Activated CD8-positive, alpha-beta memory T cell treated with anti-CD3 and anti-CD28 coated beads, Interleukin-2, amount 50 U/mL, for 4 hours (primary cell): ENCODE measurements around the gene PAX5.

Source experiments
- DNase-seq: peaks from one replicate; pipeline ENCODE4 v3.0.0-alpha.2; 2020

Gene PAX5

GRCh38 chr9:36848946-36849345, 185.1 kb downstream of the PAX5 start:
- no peak for DNase-seq

- no peak for DNase-seq
These were observed 186.0 kb downstream of the PAX5 start for GRCh38 chr9:36847781-36848673.

GRCh38 chr9:36846621-36847020, 187.4 kb downstream of the PAX5 start:
- no peak for DNase-seq

DNA sequence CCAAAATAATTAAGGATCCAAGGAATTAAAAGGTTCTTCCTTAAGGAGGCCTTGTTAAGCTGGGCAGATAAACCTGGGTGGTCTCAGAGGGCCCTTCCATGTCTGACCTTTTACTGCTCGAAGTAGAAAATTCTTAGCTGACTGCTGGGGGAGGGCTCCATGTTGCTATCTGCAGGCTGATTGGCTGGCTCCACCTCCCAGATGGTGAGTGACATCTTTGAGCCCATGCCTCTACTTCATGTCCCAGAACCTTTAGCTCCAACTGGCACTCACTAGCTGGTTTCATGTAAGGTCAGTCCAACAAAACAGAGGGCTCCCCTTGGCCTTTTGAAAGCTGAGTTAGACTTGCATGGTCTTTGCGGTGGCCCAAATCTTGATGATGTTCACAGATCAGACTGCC, 188.2 kb downstream of the PAX5 start:
- DNase-seq: no peak

DNA sequence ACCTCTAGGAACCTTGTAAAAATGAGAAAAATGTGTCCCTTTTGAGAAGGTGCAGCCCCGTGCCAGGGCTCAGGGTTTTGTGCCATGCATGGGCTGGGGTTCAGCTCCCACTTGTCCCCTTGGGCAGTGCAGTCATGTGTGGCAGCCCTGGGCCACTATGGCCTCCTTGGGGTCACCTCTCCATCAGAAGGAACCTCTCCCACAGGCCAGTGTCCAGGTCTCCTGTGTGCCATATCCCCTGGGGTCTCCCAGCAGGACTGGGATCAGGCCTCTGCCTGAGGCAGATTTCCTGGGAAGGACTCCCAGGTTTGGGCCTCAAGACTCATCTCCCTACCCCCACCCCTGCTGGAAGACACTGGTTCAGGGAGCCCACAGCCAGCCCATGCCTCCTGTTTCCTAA, 189.1 kb downstream of the PAX5 start:
- no peak for DNase-seq

DNA sequence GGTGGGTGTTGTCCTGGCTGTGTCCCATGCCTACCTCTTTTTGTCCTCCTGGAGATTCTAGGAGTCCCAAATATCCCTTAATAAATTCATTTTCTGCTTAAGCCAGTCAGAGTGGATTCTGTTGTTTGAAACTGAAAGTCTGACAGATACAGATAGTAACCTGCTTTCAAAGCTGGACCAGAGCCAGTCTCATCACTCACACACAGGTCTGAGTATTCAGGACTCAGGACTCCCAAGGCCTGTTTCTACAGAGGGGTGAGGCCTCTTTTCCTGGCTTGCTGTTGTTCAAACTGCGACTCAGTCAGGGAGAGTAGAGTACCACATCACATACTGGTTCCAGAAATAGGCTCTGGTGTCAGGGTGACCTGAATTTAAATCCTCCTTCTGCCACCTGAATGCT, 190.1 kb downstream of the PAX5 start:
- no peak for DNase-seq

GRCh38 chr9:36842560-36843530, 191.2 kb downstream of the PAX5 start:
- no peak for DNase-seq

DNA sequence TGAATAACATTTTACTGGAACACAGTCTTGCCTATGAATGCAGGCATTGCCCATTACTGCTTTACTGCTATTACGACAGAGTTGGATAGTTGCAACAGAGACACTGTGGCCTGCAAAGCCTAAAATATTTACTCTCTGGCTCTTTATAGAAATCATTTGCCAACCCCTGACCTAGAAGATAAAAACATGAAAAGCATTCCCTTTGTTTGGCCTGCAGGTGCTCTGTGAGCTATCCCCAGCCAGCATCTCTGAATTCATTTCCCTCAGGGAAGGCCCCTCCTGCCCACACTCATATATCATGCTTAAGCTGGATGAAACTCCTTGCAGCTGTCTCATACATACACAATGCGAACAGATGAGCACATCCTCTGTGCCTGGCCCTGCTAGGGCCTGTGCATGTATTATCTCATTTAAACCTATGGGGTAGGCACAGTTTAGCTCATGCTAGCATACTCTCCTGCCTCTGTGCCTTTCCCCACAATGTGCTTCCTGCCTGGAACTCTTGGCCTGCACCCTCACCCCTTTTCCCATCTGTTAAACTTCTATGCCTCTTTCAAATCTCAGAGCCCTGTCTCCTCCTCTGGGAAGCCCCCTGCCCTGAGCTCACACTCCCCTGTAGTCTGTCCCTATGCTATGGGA, 193.1 kb downstream of the PAX5 start:
- no peak for DNase-seq

DNA sequence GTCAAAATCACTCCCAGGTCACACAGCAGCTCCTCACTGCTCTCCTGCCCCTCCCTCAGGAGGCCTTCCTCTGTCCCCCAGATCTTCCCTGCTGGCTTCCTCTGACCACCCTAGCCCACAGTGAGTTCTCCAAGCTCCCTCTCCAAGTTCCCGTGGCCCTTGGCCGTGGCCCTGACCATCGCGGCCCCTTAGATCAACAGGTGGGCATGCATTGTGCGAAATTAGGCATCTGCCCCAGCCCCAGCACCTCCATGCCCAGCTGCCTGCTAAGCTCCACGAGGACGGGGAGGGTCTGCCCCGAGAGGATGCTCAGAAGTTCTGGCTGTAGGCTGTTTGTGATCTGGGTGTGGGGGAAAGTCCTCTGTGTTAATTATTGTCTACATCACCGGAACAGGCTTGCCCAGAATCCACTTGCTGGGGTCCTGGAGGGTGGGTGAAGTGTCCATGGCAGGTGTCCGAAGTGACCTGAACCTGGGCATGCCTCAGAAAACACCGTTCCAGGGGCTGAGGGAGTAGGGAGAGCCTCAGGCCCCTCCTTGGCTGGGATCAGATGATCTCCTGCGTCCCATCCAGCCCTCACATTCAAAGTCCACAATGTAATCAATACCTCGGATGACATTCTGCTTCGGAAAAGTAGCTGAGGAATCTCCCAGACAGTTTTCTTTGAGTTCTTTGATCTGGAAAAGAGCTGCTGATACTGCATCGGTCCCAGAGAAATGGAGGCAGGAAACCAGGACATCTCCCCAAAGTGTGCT, 194.8 kb downstream of the PAX5 start:
- no peak for DNase-seq

DNA sequence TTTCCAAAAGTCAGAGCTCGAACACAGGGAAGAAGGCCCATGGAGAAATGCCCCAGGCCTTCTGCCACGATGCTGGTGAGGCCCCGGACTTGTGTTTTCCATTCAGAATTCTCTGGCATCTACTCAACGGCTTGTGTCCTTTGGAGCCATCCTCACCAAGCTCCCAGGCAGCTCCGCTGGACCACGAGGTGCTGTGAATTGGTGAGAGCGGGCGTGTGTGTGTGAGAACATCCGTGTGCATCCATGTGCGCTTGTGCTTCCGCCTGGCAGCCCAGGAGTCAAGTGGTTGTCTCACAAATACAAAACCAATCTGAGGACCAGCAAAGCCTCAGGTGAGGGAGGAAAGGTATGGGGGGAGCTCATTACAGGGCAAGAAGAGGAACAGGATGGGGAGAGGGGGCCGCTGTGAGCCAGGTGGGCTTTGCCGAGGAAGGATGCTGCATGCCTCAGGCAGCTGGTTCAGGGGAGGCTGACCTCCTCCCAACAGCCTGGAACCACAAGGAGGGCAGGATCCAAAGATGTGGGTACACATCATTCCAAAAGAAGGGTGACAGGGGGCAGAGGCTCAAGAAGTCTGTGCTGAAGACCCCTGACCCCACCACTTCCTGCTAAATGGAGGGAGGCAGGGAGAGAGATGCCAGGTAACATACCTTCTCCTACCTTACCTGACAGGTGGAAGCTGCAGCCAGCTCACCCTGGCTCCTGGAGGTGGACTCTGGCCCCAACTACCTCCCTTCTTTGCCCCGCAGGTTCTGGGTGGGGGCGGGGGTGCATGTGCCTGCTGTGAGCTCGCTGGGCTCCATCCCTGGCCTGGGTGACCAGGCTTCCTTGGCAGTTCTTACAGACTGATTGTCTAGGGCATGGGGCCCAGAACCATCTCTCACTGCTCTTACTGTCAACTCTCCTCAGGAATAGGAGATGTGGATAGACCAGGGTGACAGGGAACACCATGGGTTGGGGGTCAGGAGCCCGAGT, 196.3 kb downstream of the PAX5 start:
- no peak for DNase-seq

GRCh38 chr9:36836486-36836885, 197.6 kb downstream of the PAX5 start:
- no peak for DNase-seq

DNA sequence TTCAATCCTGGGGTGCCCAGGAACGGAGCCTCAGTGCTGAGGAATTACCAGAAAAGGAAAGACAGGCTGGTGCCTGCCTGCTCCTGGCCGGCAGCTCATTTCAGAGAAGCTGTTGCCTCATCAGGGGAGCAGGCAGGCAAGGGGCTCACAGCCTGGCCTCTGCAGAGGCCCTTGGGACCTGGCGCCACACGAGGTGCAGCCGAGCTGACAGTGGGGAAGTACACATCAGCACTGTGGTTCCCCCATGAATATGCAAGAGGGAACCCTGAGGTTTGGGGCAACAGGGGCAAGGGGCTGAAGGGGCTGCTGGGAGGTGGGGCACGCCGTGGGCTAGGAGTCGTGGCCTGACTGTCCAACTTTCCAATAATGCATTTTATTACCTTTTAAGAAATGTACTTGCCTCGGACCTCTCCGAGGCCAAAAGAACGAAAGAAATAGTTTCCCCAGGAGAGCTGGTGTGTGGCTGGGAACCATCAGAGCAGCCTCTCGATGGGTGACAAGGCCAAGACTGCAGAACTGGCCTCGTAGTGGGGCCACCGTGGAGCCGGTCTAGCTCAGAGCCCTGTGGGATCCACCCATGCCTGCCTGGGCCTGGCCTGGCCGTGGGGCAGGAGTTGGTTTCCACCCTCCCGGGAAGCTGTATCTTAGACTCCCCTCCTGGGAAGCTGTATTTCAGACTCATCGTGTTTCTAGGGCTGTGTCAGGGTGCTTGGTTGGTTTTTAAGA, 198.6 kb downstream of the PAX5 start:
- no peak for DNase-seq

DNA sequence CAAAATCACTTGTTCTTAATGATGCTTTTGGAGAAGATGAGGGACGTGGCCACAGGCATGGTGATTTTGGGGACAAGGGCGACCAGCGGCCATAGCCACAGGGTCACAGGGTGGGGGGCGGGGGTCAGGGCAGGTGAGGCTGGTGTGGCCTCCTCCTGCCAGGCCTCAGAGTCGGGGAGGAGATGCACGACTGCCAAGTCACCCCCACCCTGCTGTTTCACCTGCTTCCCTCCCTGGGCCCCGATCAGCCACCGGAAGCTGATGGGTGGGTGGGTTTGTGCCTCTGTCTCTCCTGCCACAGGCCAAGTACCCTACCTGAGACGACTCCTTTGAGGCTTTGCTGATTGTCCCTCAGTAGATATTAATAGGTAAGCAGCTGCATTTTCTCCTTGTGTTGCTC, 199.3 kb downstream of the PAX5 start:
- no peak for DNase-seq

DNA sequence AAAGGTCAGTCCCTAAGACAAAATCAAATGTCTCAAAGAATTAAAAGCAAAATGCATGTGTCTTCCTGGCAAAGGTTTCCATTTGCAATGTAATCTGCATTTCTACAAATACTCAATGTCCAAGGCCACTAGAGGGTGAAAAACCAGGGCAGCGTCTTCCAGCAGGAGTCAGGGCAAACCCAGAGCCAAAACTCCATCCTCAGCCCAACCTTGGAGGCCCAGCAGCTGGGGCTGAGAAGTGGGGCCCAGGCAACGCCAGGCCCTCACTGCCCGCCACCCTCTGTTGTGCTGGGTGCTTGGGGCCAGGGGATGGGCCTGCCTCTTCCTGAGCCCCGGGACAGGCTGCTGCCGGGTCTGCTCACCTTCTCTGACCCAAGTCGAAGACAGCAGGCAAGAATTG, 200.1 kb downstream of the PAX5 start:
- no peak for DNase-seq

- no peak for DNase-seq
These were observed 201.8 kb downstream of the PAX5 start for GRCh38 chr9:36832164-36832795.

GRCh38 chr9:36831381-36832161, 202.5 kb downstream of the PAX5 start:
- no peak for DNase-seq

GRCh38 chr9:36828611-36829013, 205.5 kb downstream of the PAX5 start:
- DNase-seq: no peak

GRCh38 chr9:36827593-36827992, 206.5 kb downstream of the PAX5 start:
- no peak for DNase-seq

DNA sequence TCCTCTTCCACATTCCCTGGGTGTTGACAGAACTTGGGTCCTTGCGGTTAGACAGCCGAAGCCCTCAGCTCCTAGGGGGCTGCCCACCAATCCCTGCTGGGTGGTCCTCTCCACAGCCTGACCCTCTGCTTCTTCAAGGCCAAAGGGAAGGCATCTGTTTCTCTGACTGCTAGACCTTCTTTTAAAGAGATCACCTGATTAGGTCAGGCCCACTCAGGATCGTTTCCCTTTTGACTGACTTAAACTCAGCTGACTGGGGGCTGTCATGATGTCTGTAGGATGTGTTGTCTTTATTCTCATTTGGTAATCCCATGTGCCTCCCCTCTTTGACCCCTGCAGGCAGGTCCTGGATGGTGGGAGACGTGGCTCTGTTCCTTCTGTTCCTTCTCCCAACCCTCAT, 207.5 kb downstream of the PAX5 start:
- no peak for DNase-seq
